IPS DF 6.9 (cell line): ENCODE results near the gene FABP1.
A peak's percentile ranks its signal among the peaks of the same experiment; 100 is the strongest.

ENCODE experiments used
- DNase-seq: peaks from one replicate; pipeline ENCODE4 v3.0.0-alpha.2; 2013; ENCODE audit warnings: low read depth, low spot score
- H3K27ac ChIP-seq: one replicate; pipeline ENCODE4 v1.5.1; 2013; ENCODE audit warnings: low read length, control low read depth
- H3K27me3 ChIP-seq: 2 replicates; pipeline ENCODE4 v1.6.1; 2013; ENCODE audit warnings: mild to moderate bottlenecking, low read length; ENCODE audit not compliant: control insufficient read depth, insufficient read depth
- H3K36me3 ChIP-seq: 2 replicates; pipeline ENCODE4 v1.6.1; 2013; ENCODE audit warnings: low read length; ENCODE audit not compliant: control insufficient read depth, insufficient read depth
- H3K4me1 ChIP-seq: 2 replicates; pipeline ENCODE4 v1.6.1; 2013; ENCODE audit warnings: low read length; ENCODE audit not compliant: control insufficient read depth, insufficient read depth
- H3K4me3 ChIP-seq: 2 replicates; pipeline ENCODE4 v1.5.1; 2013; ENCODE audit warnings: mild to moderate bottlenecking, low read length
- H3K9me3 ChIP-seq: 2 replicates; pipeline ENCODE4 v1.6.1; 2013; ENCODE audit warnings: low read length, inconsistent platforms; ENCODE audit not compliant: control insufficient read depth, insufficient read depth
- WGBS: extraction: QIAGEN DNeasy Blood & Tissue Kit; methylation state at CpG from one replicate; pipeline ENCODE4 v1.1.7; 2013; ENCODE audit warnings: mixed read lengths, missing lambda C conversion rate; ENCODE audit not compliant: insufficient read length, insufficient coverage; 5-methylcytosine and 5-hydroxymethylcytosine counted together

The FABP1 gene

GRCh38 chr2:88127888-88128653 lies at the start of gene FABP1:
Gene FABP1, minus strand, starts transcription at chr2:88128062. Its CDS starts 45 bp downstream, at chr2:88128017.
- no peaks in the 10 kb centered on the region for H3K27me3 ChIP-seq
- H3K4me3 ChIP-seq, result no peak within 1 kb of the TSS
- no peaks in the 10 kb centered on the region; the same call in 1 of the 2 replicates for H3K4me1 ChIP-seq
- DNase-seq, result no peak
- H3K36me3 ChIP-seq, result no peaks in the 10 kb centered on the region
- no peaks in the 10 kb centered on the region for H3K9me3 ChIP-seq
- no CpG with 5 or more reads among the region's 12 CpGs for WGBS
- no peak within 1 kb of the TSS for H3K27ac ChIP-seq

GRCh38 chr2:88177556-88177955 lies 49.7 kb upstream of the FABP1 start:
- no peak for DNase-seq
- H3K27ac ChIP-seq, result no peak overlapping the region
- WGBS, result no CpG with 5 or more reads among the region's 3 CpGs

DNA sequence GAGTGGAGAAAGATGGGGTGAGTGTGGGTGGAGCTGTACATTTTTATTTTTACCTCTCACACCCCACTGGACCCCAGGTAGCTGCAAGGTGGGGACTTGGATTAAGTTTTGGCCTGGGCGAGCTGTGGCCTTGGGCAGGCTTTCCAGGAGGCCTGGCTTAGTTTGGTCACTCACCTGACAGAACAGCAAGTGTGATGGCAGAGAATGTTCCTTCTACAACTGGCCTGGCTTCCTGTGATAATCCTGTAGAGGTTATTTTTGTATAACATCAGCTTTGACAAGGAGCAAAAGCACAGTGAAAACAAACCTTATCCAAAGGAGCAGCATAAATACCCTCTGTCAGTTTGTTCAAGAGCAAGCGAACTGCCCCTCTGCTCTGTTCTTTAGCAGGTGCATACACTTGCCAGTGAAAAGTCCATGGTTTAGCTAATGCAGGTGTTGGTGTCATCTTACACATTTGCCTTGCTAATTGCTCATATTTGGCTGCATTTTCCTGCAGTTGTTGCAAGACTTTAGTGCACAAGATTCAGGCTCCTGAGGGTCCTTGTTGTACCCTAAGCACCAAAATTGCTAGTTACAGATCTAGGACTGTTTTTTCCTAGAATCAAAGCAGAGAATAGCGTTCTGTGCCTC lies 48.6 kb upstream of the FABP1 start:
- no CpG with 5 or more reads among the region's 3 CpGs for WGBS
- no peaks in the 10 kb centered on the region for H3K4me1 ChIP-seq
- H3K36me3 ChIP-seq, result no peaks in the 10 kb centered on the region
- H3K4me3 ChIP-seq, result no peak overlapping the region
- H3K27ac ChIP-seq, result no peak overlapping the region
- H3K9me3 ChIP-seq, result no peaks in the 10 kb centered on the region
- no peaks in the 10 kb centered on the region for H3K27me3 ChIP-seq
- DNase-seq, result no peak

More at GRCh38 chr2:88177556-88177955, 49.7 kb upstream of the FABP1 start:
- Histone ChIP-seq H3K4me3 (no peak overlapping the region), H3K4me1 (no peaks in the 10 kb centered on the region), H3K36me3 (no peaks in the 10 kb centered on the region), H3K27me3 (no peaks in the 10 kb centered on the region), H3K9me3 (no peaks in the 10 kb centered on the region)

- H3K4me1 ChIP-seq, result no peaks in the 10 kb centered on the region
- H3K36me3 ChIP-seq, result no peaks in the 10 kb centered on the region; the same call in 1 of the 2 replicates
- no peaks in the 10 kb centered on the region for H3K9me3 ChIP-seq
- no peak overlapping the region for H3K27ac ChIP-seq
- H3K27me3 ChIP-seq, result 0 out of 2 replicates have a peak, but pooled peaks cover 1% of the 10 kb centered on the region
- DNase-seq, result no peak
- H3K4me3 ChIP-seq, result no peak overlapping the region
- no CpG with 5 or more reads among the region's 6 CpGs for WGBS
These were observed 45.0 kb upstream of the FABP1 start for GRCh38 chr2:88172882-88173281.

DNA sequence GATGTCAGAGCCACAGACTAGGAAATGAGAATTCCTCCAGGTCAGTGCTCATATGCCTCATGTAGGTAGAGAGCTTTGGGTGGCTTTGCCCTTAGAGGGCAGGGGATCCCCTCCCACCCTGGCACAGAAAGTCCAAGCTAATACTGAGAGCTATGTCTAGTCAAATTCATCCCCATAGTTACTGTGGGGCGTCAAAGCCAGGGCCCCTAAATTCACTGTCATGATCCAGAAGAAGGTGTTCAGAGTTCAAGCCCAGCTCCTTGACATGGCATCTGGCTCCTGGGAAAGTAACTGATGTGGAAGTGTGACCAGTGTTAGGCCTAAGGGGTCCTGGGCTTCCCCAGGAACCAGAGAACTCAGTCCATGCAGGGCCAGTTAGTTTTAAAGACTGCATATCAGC lies 44.1 kb upstream of the FABP1 start:
- H3K9me3 ChIP-seq, result no peaks in the 10 kb centered on the region
- H3K27me3 ChIP-seq, result 0 out of 2 replicates have a peak, but pooled peaks cover 1% of the 10 kb centered on the region
- no peak overlapping the region for H3K4me3 ChIP-seq
- H3K27ac ChIP-seq, result no peak overlapping the region
- H3K36me3 ChIP-seq, result no peaks in the 10 kb centered on the region; the same call in 1 of the 2 replicates
- DNase-seq, result no peak
- no CpG with 5 or more reads among the region's 1 CpG for WGBS
- no peaks in the 10 kb centered on the region for H3K4me1 ChIP-seq

- WGBS, result no CpG with 5 or more reads among the region's 37 CpGs
- no peak overlapping the region for H3K27ac ChIP-seq
- no peaks in the 10 kb centered on the region; the same call in 1 of the 2 replicates for H3K36me3 ChIP-seq
- H3K4me1 ChIP-seq, result no peaks in the 10 kb centered on the region
- H3K4me3 ChIP-seq, result peak overlapping the region; percentile 66
- DNase-seq, result no peak
- 0 out of 2 replicates have a peak, but pooled peaks cover 1% of the 10 kb centered on the region for H3K27me3 ChIP-seq
- H3K9me3 ChIP-seq, result no peaks in the 10 kb centered on the region
These were observed 42.6 kb upstream of the FABP1 start for GRCh38 chr2:88170472-88170892.

- Histone ChIP-seq H3K36me3 (no peaks in the 10 kb centered on the region; the same call in 1 of the 2 replicates), H3K27ac (no peak overlapping the region), H3K4me1 (no peaks in the 10 kb centered on the region), H3K27me3 (0 out of 2 replicates have a peak, but pooled peaks cover 1% of the 10 kb centered on the region), H3K9me3 (no peaks in the 10 kb centered on the region), H3K4me3 (no peak overlapping the region)
- whole genome bisulfite sequencing, result no CpG with 5 or more reads among the region's 7 CpGs
- no peak for DNase-seq
These were observed 40.5 kb upstream of the FABP1 start for GRCh38 chr2:88168386-88168785.

- Histone ChIP-seq H3K27ac (no peak overlapping the region), H3K9me3 (no peaks in the 10 kb centered on the region), H3K4me1 (no peaks in the 10 kb centered on the region), H3K36me3 (no peaks in the 10 kb centered on the region; the same call in 1 of the 2 replicates), H3K4me3 (no peak overlapping the region), H3K27me3 (0 out of 2 replicates have a peak, but pooled peaks cover 1% of the 10 kb centered on the region)
- no peak for DNase-seq
- WGBS, result no CpG with 5 or more reads among the region's 2 CpGs
These were observed 39.9 kb upstream of the FABP1 start for GRCh38 chr2:88167740-88168139.

- Histone ChIP-seq H3K27me3 (no peaks in the 10 kb centered on the region), H3K4me1 (no peaks in the 10 kb centered on the region), H3K4me3 (no peak overlapping the region), H3K36me3 (no peaks in the 10 kb centered on the region), H3K27ac (no peak overlapping the region), H3K9me3 (no peaks in the 10 kb centered on the region)
- no CpG with 5 or more reads among the region's 1 CpG for WGBS
- no peak for DNase-seq
These were observed 37.6 kb upstream of the FABP1 start for GRCh38 chr2:88165332-88166003.

DNA sequence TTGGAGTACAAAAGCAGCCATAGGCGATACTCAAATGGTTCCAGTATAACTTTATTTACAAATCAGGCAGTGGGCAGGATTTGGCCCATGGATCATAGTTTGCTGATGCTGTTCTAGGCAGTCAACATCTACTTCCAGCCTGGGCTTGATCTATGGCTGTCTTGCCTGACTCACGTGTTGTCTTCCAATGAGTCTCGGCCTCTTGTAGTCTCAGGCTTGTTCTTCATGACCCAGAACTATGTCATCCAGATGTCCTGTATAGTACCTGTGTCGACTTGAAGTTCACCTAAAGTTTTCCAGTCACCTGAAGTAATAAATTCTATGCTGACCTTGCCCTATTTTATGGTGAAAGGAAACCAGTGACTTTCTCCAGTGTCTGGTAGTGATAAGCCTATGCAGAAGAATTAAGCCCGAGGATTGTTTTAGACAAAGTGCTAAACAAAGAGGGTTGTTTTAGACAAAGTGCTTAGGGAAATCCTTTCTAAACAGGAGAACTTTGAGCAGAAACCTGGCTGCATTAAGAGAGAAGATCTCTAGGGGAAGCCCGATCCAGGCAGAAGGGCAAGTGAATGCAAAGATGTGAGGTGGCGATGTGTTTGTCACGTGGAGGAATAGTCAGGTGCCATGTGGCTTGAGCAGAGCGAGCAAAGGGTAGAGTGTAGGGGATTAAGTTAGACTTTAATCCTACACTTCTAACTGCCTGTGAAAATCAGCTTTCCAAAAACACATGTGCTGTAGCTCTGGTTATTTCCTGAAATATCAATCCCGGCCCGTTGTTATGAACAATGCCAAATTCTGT lies 33.8 kb upstream of the FABP1 start:
- no peak overlapping the region for H3K27ac ChIP-seq
- no CpG with 5 or more reads among the region's 11 CpGs for WGBS

More for the DNA sequence above, 33.8 kb upstream of the FABP1 start:
- no peaks in the 10 kb centered on the region for H3K4me1 ChIP-seq
- no peaks in the 10 kb centered on the region for H3K9me3 ChIP-seq
- H3K27me3 ChIP-seq, result no peaks in the 10 kb centered on the region
- no peaks in the 10 kb centered on the region for H3K36me3 ChIP-seq
- H3K4me3 ChIP-seq, result no peak overlapping the region
- no peak for DNase-seq
